HG02759 (cell line): ENCODE results near the gene SAP25.

Source experiments
- ATAC-seq: cut with Tn5 transposase; IDR thresholded peaks from one replicate; pipeline ENCODE4 v1.9.1; 2021; ENCODE audit warnings: mild to moderate bottlenecking, moderate library complexity; ENCODE audit not compliant: unreplicated experiment

The SAP25 gene

DNA sequence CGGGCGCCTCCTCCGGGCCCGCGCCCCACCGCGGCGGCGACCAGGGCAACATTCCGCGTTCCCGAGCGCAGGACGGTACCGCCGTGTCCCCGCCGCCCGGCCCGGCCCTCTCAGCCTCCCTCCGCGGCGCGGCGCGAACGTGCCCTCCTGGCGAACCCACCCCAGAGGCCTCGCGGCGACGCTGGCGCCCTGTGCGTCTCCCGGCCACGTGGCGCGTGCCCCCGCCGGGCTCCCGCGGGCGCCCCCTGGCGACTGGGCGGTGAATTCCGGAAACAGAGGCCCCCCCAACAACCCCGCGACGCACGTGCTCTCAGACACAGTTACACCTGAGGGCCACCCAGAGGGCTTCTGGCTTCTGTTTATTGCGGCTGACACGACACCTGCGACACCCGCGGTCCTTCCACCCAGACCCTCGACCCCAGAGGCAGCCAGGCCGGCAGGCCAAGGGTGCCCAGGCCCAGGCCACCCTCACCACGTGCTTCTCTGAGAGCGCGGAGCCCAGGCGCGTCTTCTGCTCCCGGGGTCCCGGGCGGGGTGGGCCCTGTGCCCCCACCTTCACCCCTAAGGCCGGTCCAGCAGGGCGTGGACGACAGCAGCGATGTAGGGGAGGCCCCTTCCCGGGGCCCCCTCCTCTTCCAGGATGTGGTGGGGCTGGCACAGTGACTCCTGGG lies at the start of gene SAP25:
TSS of gene SAP25 (minus strand) at position 210 of the 671 bp plus-strand sequence. CDS start at position 52, 158 bp downstream.
- ATAC-seq: no peak

DNA sequence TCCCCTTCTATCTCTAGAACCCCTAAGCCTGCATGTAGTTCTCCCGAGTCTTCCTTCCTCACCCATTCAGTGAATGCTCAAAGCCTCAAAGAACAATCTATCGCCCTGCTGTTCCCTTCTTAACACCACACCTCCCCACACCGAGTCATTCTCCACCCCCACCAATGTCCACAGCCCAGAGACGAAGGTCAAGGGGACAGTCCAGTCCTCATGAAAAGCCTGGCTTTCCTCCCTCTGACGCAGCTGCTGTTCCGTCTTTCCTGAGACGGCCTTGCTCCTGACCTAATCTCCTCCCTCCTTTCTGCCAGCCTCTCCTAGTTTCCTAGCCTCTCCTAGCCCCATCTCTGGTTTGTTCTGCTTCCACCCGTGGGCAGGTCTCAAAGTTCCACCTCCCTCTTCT lies 47.9 kb upstream of the SAP25 start:
- no peak for ATAC-seq

DNA sequence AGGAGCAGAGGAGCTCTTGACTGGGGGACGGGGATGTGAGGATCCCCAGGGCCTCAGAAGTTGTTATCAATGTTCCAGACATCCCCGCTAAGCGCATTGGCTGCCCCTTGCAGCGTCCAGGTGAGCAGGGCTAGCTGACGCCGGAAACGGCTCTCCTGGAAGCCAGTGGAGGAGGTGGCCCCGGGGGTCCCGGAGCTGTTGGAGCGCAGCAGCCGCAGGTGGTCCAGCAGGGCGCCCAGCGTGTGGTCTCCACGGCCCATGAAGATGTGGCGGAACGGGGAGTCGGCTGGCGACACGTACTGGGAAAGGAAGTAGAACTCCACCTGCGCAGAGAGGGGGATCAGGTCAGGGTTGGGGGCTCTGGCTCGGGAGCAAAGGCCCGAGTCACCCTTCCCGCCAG lies 47.1 kb upstream of the SAP25 start:
- no peak for ATAC-seq

DNA sequence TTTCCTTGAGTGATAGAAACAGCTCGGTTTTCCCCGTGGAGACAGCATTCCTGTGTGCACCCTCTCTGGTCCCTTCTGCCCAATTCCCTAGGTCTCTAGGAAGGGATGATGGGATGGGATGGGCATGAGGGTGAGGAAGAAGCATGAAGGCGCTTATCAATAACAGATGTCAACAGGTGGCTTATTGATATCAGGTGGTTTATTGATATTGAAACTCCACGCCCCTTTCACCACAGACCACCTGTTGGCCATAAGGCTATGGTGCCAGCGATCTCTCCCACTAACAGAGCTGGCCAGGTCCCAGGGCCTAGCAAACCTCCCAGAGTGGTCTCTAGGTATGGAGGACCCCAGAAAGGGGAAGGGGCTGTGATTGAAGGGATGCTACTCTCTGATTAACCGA lies 46.5 kb upstream of the SAP25 start:
- ATAC-seq: no peak

DNA sequence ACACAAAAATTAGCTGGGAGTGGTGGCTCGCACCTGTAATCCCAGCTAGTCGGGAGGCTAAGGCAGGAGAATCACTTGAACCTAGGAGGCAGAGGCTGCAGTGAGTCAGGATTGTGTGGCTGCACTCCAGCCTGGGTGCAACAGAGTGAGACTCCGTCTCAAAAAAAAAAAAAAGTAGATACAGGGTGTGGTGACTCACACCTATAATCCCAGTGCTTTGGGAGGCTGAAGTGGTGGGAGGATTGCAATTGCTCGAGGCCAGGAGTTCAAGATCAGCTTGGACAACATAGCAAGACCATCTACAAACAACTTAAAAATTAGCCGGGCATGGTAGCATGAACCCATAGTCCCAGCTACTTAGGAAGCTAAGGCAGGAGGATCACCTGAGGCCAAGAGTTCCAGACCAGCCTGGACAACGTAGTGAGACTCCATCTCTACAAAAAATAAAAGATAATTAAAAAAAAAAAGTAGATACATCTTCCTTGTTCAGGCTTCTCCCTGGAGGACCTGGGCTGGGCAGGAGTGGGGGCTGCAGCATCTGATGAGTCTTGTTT lies 40.7 kb upstream of the SAP25 start:
- no peak for ATAC-seq

DNA sequence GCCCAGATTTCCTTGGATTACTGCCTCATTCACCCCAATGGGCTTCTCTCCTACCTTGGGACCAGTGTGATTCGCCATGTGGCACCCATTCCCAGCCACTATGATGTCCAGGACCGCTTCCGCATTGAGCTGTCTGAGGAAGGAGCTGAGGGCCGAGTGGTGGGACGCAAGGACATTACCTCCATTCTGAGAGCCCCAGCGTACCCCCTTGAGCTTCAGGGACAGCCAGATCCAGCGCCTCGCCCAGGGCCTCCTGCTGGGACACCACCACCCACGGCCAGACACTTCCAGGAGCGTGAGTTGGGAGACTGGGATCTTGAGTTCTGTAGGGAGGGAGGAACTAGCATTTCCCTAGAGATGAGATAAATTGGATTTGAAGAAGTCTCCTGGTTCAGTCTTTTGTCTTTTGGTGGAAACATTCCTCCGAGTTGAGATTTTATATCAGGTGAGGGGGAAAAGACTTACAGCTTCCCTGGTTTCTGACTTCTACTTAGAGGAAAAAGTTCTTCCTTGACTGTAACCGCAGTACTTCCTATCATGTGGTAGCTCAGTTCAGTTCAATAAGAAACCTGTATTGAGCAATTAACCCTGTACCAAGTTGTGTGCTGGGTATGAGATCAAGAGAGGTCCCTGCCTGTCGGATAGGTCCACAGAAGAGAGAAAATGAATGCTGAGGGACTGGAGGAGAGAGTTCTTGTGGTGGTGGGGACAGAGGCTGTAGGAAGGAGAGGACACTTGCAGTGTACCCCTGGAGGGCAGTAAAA lies 39.9 kb upstream of the SAP25 start:
- ATAC-seq: no peak

DNA sequence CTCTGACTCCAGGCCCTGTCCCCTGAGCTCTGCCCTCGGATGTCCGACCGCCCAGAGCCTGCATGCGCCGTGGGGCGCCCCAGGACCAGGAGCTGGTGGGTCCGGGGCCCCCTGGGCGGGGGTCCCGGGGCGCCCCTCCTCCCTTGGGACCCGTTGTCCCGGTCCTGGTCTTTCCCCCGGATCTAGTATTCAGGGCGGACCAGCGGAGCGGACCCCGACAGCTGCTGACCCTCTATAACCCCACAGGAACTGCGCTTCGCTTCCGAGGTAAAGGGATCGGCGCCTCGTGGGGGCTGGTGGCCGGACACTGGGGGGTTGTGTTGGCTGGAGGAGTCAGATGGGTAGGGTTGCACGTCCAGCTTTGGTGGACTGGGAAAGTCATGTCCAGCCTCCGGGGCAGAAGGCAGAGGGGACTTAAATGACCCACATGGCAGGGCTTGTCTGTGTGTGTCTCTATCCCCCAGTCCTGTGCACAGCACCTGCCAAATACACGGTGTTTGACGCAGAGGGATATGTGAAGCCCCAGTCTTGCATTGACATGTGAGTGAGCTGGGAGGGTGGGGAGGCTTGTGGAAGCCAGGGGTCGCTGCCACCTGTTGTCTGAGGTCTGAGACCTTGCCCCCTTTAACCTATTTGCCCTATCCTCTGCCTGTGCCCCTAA lies 39.2 kb upstream of the SAP25 start:
- ATAC-seq: peak; percentile 8

DNA sequence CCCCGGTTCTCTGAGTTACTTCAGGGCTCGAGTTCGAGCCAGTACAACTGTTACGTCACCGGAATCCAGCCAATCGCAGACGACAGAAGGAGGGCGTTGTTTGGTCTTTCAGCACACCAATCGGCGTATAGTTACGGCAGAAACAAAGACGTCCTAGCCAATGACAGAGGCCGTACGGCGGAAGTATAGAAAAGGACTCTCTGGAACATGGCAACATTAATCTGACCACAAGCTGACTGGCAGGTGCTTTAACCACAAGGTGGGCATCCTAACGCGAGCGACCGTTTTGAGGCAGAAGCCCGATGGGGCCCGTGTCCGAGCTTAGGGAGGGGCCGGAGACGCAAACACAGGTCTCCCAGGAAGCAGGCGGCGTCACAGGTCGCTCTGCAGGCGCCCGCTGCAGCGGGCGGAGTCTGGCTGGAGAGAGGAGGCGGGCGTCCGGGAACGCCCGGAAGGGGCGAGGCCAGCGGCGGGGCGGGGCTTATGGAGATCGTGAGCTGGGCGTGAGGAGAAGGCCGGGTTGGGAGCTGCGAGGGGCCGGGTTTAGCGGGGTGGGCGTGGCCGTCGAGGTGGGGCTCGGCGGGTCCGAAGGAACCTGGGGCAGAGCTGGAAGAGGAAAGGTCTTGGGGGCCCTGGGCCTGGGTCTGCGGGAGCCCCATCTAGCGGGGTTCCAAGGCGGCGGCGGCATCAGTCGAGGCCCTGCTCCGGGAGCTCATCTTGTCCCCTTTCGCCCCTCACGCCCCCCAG lies 38.5 kb upstream of the SAP25 start, which contains the start of gene MOSPD3:
TSS of gene MOSPD3 (plus strand) at position 558 of the 747 bp plus-strand sequence. CDS start 252 bp downstream, outside the sequence.
- ATAC-seq: peak; percentile 91

DNA sequence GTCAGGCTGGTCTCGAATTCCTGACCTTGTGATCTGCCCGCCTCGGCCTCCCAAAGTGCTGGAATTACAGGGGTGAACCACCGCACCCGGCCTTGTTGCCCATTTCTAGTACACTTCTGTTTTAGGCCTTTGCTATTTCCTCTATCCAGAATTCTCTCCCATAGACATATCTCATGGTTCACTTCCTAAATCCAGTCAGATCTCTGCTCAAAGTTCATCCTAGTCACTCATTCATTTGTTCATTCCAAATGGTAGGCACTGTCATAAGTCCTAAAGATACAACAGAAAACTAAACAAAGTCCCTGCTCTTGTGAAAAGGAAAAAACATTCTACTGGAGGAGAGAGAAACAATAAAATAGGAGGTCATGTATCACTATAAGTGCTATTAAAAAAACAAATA lies 36.3 kb upstream of the SAP25 start:
- no peak for ATAC-seq

DNA sequence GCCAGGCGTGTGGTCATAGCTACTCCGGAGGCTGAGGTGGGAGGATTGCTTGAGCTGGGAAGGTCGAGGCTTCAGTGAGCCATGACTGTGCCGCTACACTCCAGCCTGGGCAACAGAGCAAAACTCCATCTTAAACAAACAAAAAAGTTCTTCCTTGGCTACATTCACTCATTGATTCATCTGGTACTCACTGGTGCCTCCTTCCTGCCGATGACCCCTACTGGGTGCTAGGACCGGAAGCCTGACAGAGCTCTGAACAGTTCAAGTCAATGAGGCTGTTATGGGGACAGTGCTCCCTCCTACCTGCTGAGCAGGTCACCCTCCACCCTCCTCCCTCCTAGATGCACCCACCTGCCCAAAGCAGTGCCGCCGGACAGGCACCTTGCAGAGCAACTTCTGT lies 33.4 kb upstream of the SAP25 start:
- ATAC-seq: no peak

DNA sequence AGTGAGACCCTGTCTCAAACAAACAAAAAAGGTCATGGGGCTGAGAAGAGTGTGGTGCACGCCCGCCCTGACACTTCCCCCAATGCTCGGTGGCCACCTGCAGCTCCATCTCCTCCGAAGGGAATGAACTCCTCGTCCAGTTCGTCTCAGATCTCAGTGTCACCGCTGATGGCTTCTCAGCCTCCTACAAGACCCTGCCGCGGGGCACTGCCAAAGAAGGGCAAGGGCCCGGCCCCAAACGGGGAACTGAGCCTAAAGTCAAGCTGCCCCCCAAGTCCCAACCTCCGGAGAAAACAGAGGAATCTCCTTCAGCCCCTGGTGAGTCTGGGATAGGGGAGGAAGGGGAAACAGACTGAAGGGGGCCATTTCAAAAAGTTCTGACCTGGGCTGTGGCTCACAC lies 32.6 kb upstream of the SAP25 start:
- no peak for ATAC-seq

DNA sequence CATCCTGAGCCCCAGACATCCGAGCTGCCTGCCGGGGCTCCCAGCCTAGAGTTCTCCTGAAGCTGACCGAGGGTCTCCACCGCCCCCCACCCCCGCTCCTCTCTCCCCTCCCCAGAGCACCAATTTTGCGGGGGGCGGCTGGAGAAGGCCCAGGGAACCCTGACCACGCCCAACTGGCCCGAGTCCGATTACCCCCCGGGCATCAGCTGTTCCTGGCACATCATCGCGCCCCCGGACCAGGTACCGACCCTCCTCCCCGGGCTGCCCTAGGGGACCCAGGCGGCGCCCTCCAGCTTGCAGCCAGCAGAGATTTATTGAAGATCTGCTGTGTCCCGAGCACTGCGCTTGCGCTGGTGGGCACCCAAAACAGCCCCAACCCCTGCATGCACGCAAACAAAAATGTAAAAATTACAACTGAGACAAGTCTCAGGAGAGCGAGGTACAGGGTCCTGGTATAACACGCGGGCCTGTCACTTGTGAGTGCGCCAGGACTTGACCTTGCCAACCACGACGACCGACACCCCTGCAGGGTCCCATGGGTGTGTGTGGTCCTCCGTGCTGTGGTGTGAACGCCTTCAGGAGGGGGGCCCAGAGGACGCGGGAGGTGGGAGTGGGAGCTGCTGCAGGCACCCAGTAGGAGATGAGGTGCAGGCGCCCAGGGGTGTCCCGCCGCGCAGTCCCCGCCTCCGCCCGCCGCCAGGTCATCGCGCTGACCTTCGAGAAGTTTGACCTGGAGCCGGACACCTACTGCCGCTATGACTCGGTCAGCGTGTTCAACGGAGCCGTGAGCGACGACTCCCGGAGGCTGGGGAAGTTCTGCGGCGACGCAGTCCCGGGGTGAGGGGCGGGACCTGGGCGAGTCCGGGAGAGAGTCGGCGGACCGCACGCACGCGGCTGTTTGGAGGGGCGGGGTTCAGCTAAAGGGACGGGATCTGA lies 31.5 kb upstream of the SAP25 start:
- no peak for ATAC-seq

DNA sequence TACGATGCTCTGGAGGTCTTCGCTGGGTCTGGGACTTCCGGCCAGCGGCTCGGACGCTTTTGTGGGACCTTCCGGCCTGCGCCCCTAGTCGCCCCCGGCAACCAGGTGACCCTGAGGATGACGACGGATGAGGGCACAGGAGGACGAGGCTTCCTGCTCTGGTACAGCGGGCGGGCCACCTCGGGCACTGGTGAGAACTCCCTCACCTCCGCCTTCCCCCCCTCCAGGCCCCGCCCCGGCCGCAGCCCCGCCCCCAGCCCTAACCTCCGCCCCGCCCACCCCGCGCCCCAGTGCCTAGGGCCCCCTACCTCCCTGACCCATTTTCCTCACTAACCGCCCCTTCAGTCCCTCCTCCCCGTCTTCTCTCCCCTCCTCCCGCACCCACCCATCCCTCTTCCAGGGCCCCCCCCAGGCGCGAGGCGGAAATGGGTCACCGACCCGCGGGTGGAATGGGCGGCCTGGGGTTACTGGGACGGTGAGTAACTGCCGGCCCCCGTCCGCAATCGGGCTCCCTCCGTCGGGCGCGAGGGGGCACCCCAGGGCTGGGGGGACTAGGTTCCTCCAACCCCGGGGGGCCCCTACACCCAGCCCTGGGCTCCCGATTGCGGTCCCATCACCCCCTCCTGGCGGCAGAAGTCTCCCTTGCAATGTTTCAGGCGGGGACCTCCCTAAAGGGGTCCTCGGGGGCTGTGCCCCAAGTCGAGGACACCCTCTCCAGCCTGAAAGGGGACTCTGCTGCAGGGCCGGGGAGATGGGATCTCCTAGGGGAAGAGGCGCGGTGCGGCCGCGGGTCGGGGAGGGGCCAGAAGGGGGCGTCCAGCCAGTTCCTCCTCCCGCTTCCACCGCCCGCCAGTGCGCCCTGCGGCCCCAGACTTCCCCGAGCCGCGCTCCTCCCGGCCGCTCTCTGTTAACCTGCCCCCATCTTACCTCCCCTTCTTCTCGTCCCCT lies 30.6 kb upstream of the SAP25 start:
- peak; percentile 72 for ATAC-seq

DNA sequence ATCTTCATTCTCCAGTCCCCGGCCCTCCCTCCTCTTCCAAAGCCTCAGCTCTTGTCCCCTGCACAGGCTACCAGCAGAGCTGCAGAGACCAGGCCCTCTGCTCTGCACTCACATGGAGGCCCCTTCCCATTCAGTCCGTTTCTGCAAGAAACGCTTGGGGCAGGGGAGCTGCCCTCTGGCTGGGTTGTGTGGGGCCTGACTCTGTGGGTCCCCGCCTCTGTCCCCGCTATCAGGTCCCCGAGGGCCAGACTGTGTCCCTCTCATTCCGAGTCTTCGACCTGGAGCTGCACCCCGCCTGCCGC lies 30.0 kb upstream of the SAP25 start:
- peak; percentile 4 for ATAC-seq

DNA sequence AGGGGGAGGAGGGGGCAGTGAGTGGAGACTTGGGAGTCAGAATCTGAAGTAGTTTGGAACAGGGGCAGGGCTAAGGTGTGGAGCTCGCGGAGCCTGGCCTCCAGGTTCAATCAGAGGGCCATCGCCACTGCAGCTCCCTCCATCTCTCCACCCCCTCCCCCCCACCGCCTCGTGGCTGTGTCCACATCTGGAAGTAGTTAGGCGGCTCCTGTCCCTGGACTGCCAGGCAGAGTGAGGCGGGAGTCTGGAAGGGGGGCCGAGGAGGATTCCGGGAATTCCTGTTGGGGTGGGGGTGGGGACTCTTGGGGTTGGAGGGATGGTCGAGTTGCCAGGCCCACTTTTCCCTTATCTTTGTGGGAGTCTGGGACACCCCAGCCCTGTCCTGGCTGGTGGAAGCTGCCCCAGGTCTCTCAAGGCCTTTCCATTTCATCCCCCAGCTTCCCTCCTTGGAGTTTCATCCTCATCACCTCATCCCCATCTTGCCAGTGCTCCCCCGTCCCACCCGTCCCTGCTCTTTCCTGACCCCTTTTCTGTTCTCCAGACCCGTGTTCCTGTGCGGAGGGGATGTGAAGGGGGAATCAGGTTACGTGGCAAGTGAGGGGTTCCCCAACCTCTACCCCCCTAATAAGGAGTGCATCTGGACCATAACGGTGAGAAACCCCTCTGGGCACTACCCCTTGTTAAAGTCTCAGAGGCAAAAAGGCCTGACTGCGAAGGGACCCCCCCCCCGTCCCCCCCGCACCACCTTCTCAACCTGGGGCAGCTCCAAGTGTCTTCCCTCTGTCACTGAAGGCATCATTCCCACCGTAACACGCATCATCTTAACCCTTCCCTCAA lies 29.4 kb upstream of the SAP25 start:
- no peak for ATAC-seq

DNA sequence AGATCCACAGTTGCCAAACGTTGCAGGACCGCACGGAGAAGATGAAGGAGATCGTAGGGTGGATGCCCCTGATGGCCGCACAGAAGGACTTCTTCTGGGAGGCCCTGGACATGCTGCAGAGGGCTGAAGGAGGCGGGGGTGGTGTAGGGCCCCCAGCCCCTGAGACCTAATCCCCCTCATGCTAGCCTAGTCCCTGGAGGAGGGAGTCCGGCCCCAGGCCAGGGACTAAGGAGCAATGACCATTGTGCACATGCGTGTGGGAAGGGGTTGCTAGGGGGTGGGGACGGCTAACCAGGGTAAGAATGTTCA lies 27.0 kb upstream of the SAP25 start:
- no peak for ATAC-seq

DNA sequence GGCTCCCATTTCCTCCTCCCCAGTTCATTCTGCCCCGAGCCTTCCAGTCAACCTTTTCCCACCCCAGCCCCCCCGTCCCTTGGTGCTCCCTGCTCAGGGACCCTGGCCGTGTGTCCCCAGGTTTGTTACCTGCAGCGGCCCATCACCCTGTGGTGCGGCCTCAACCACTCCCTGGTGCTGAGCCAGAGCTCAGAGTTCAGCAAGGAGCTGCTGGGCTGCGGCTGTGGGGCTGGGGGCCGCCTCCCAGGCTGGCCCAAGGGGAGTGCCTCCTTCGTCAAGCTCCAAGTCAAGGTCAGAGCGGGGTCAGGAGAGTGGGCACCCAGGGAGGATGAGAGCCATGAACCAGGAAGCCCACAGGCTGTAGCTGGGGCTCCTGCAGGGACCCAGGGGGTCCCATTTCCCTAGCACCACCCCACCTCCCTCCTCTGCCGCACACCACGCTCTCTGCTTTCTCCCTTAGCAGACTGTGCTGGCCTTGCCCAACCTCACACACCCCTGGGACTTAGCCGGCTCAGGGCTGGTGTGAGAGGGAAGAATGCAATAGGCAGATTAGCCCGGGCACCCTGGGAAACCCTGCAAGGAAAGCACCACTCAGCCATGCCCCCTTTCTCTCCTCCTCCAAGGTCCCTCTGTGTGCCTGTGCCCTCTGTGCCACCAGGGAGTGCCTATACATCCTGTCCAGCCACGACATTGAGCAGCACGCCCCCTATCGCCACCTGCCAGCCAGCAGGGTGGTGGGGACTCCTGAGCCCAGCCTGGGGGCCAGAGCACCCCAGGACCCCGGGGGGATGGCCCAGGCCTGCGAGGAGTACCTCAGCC lies 26.4 kb upstream of the SAP25 start:
- ATAC-seq: no peak
